ENCODE data around the gene CMIP. TPM values are rescaled to one million over a fixed set of nuclear protein-coding genes. Genes with fewer than 3 reads are reported as not detected.
A peak's percentile ranks its signal among the peaks of the same experiment; 100 is the strongest.

CMIP gene
- total RNA-seq, 1 experiment from 2014 or later = 68.0 TPM

GRCh38 chr16:81491541-81492188 lies 47.1 kb downstream of the CMIP start:
- BruUV-seq (replicated peaks) = no TSS peak
- Mint-ChIP-seq H3K27ac (ENCODE audit: unreplicated experiment) (peak overlapping the region; percentile 21), H3K4me3 (ENCODE audit: unreplicated experiment) (no peak overlapping the region), H3K36me3 (ENCODE audit: insufficient read depth, unreplicated experiment) (peaks cover 11% of the 10 kb centered on the region), H3K4me1 (ENCODE audit: low read depth, unreplicated experiment) (peaks cover 27% of the 10 kb centered on the region), H3K27me3 (ENCODE audit: insufficient read depth, unreplicated experiment) (no peaks in the 10 kb centered on the region), H3K9me3 (ENCODE audit: unreplicated experiment) (no peaks in the 10 kb centered on the region)
- Histone ChIP-seq H3K36me3 (ENCODE audit: control insufficient read depth, insufficient read depth, low read length) (no peaks in the 10 kb centered on the region), H3K9me3 (no peaks in the 10 kb centered on the region), H3K27me3 (replicated peaks; ENCODE audit: control insufficient read depth, insufficient read depth, low read length) (no peaks in the 10 kb centered on the region), H3K4me3 (ENCODE audit: low read depth, low read length) (no peak overlapping the region), H3K4me1 (peaks cover 16% of the 10 kb centered on the region)
- CTCF ChIA-PET = no interaction called here
- DNase-seq = no peak
- intact Hi-C loops (cut with micrococcal nuclease; ENCODE audit: unreplicated experiment) = no loop called here
- TF ChIP-seq CTCF (IDR thresholded peaks at IDR 0.05; ENCODE audit: insufficient read depth in 1 of 2, low read depth in 1 of 2, low read length in 1 of 2, severe bottlenecking in 1 of 2, unreplicated experiment in 1 of 2) = no peak
- POLR2A ChIA-PET = no interaction called here

- ChIA-PET CTCF (no interaction called here), POLR2A (no interaction called here)
- peaks cover 16% of the 10 kb centered on the region for H3K4me1 ChIP-seq
- DNase-seq = no peak
- no peaks in the 10 kb centered on the region for H3K9me3 ChIP-seq
- TF ChIP-seq CTCF (IDR thresholded peaks at IDR 0.05; ENCODE audit: insufficient read depth in 1 of 2, low read depth in 1 of 2, low read length in 1 of 2, severe bottlenecking in 1 of 2, unreplicated experiment in 1 of 2) = no peak
- Mint-ChIP-seq H3K27ac (ENCODE audit: unreplicated experiment) (peak overlapping the region; percentile 87), H3K27me3 (ENCODE audit: insufficient read depth, unreplicated experiment) (no peaks in the 10 kb centered on the region), H3K9me3 (ENCODE audit: unreplicated experiment) (no peaks in the 10 kb centered on the region), H3K4me1 (ENCODE audit: low read depth, unreplicated experiment) (peaks cover 27% of the 10 kb centered on the region), H3K36me3 (ENCODE audit: insufficient read depth, unreplicated experiment) (peaks cover 11% of the 10 kb centered on the region), H3K4me3 (ENCODE audit: unreplicated experiment) (no peak overlapping the region)
- no peaks in the 10 kb centered on the region for H3K27me3 ChIP-seq (replicated peaks; ENCODE audit: control insufficient read depth, insufficient read depth, low read length)
- no peaks in the 10 kb centered on the region for H3K36me3 ChIP-seq (ENCODE audit: control insufficient read depth, insufficient read depth, low read length)
- no TSS peak for BruUV-seq (replicated peaks)
- intact Hi-C loops (cut with micrococcal nuclease; ENCODE audit: unreplicated experiment) = no loop called here
- no peak overlapping the region for H3K4me3 ChIP-seq (ENCODE audit: low read depth, low read length)
Measured at GRCh38 chr16:81492311-81492761, 47.7 kb downstream of the CMIP start.

- ChIA-PET CTCF (no interaction called here), POLR2A (interaction anchor here (0.6 to 0.9 kb wide), 2 partner anchors 9 to 123 kb away, joined by 3 to 4 read pairs; no protein-coding TSS in a partner anchor)
- no peak overlapping the region for H3K4me3 Mint-ChIP-seq (ENCODE audit: unreplicated experiment)
- no peaks in the 10 kb centered on the region for H3K27me3 ChIP-seq (replicated peaks; ENCODE audit: control insufficient read depth, insufficient read depth, low read length)
- no peaks in the 10 kb centered on the region for H3K36me3 ChIP-seq (ENCODE audit: control insufficient read depth, insufficient read depth, low read length)
- DNase-seq = no peak
- no peaks in the 10 kb centered on the region for H3K9me3 Mint-ChIP-seq (ENCODE audit: unreplicated experiment)
- no peak for TF ChIP-seq CTCF (IDR thresholded peaks at IDR 0.05; ENCODE audit: insufficient read depth in 1 of 2, low read depth in 1 of 2, low read length in 1 of 2, severe bottlenecking in 1 of 2, unreplicated experiment in 1 of 2)
- intact Hi-C loops (cut with micrococcal nuclease; ENCODE audit: unreplicated experiment) = no loop called here
- peak overlapping the region; percentile 87 for H3K27ac Mint-ChIP-seq (ENCODE audit: unreplicated experiment)
- H3K4me1 Mint-ChIP-seq (ENCODE audit: low read depth, unreplicated experiment) = peaks cover 27% of the 10 kb centered on the region
- H3K4me3 ChIP-seq (ENCODE audit: low read depth, low read length) = no peak overlapping the region
- BruUV-seq (replicated peaks) = no TSS peak
- peaks cover 11% of the 10 kb centered on the region for H3K36me3 Mint-ChIP-seq (ENCODE audit: insufficient read depth, unreplicated experiment)
- H3K9me3 ChIP-seq = no peaks in the 10 kb centered on the region
- H3K27me3 Mint-ChIP-seq (ENCODE audit: insufficient read depth, unreplicated experiment) = no peaks in the 10 kb centered on the region
- peaks cover 16% of the 10 kb centered on the region for H3K4me1 ChIP-seq
Measured at GRCh38 chr16:81492965-81493754, 48.6 kb downstream of the CMIP start.
